ENCODE data around the gene SEC22C.

SEC22C gene

DNA sequence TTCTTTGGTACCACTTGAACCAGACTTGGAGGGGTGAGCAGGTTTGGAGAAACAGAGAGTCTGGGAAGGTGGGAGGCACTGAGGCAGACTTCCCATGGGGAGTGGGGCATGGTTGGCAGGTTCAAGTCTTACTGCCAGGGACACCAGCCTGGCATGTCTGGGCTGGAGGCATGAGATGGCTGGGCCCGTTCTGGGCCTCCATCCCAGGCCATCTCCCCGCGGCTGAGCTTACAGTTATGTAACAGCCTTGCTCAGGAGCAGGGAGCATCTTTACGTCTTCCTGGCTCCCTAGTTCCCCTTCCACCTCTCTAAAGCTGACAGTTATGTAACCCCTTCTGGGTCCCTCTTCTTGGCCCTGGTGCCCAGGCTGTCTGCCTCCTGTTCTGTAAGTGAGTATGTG, 66.9 kb downstream of the SEC22C start:
- Histone ChIP-seq H3K27me3 (replicated peaks; ENCODE audit: control insufficient read depth, insufficient read depth, low read length) (no peaks in the 10 kb centered on the region), H3K36me3 (ENCODE audit: control insufficient read depth, insufficient read depth, low read length) (no peaks in the 10 kb centered on the region), H3K4me3 (replicated peaks; ENCODE audit: low read depth, low read length) (no peak overlapping the region)
- no peak for TF ChIP-seq CTCF (IDR thresholded peaks at IDR 0.05; ENCODE audit: insufficient read depth, low read length, poor library complexity, severe bottlenecking)
- no peak for DNase-seq (ENCODE audit: extremely low read depth, insufficient read length)

- no peak for DNase-seq (ENCODE audit: extremely low read depth, insufficient read length)
- no peak for TF ChIP-seq CTCF (IDR thresholded peaks at IDR 0.05; ENCODE audit: insufficient read depth, low read length, poor library complexity, severe bottlenecking)
- Histone ChIP-seq H3K4me3 (replicated peaks; ENCODE audit: low read depth, low read length) (no peak overlapping the region), H3K36me3 (ENCODE audit: control insufficient read depth, insufficient read depth, low read length) (no peaks in the 10 kb centered on the region), H3K27me3 (replicated peaks; ENCODE audit: control insufficient read depth, insufficient read depth, low read length) (no peaks in the 10 kb centered on the region)
These were observed 68.2 kb downstream of the SEC22C start for GRCh38 chr3:42513521-42513920.

- Histone ChIP-seq H3K4me3 (replicated peaks; ENCODE audit: low read depth, low read length) (no peak overlapping the region), H3K36me3 (ENCODE audit: control insufficient read depth, insufficient read depth, low read length) (no peaks in the 10 kb centered on the region), H3K27me3 (replicated peaks; ENCODE audit: control insufficient read depth, insufficient read depth, low read length) (no peaks in the 10 kb centered on the region)
- no peak for DNase-seq (ENCODE audit: extremely low read depth, insufficient read length)
- TF ChIP-seq CTCF (IDR thresholded peaks at IDR 0.05; ENCODE audit: insufficient read depth, low read length, poor library complexity, severe bottlenecking) = no peak
These were observed 68.6 kb downstream of the SEC22C start for GRCh38 chr3:42513121-42513520.

DNA sequence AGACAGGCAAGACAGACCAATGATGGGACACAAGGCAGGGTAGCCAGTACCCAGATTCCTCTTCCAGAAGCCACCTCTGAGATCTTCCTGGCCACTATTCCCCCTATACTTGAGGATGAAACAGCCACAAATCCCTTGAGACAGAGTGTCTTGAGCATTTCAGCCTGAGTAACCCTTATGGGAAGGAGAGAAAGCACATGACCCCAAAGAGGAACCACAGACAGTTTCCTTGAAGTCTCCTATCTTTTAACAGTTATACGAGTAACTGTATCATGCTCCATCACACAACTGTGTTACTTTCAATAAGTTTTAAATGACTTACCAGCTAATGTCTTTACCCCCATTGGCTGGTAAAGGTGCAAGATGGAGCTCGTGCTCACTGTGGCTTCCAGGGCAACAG, 70.0 kb downstream of the SEC22C start:
- no peak for TF ChIP-seq CTCF (IDR thresholded peaks at IDR 0.05; ENCODE audit: insufficient read depth, low read length, poor library complexity, severe bottlenecking)
- Histone ChIP-seq H3K4me3 (replicated peaks; ENCODE audit: low read depth, low read length) (no peak overlapping the region), H3K36me3 (ENCODE audit: control insufficient read depth, insufficient read depth, low read length) (no peaks in the 10 kb centered on the region), H3K27me3 (replicated peaks; ENCODE audit: control insufficient read depth, insufficient read depth, low read length) (no peaks in the 10 kb centered on the region)
- no peak for DNase-seq (ENCODE audit: extremely low read depth, insufficient read length)

DNA sequence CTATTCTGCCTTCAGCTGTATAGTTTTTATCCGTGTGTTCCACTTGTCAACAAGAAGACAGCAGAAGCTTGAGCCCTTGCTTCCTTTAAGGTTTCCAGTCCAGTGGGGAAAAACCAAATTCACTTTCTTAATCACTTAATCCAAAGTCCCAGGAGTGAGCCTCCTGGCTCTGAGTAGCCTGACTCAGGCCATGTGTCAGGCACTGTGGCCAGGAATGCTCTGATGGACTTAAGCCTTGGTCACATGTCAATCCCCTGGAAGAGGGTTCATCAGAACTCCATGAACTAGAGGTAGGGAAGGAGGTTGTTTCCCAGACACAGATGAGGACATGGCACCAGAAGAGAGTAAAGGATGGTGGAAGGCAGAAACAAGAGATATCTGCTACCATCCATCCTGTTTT, 70.6 kb downstream of the SEC22C start:
- Histone ChIP-seq H3K4me3 (replicated peaks; ENCODE audit: low read depth, low read length) (no peak overlapping the region), H3K27me3 (replicated peaks; ENCODE audit: control insufficient read depth, insufficient read depth, low read length) (no peaks in the 10 kb centered on the region), H3K36me3 (ENCODE audit: control insufficient read depth, insufficient read depth, low read length) (no peaks in the 10 kb centered on the region)
- no peak for TF ChIP-seq CTCF (IDR thresholded peaks at IDR 0.05; ENCODE audit: insufficient read depth, low read length, poor library complexity, severe bottlenecking)
- no peak for DNase-seq (ENCODE audit: extremely low read depth, insufficient read length)

GRCh38 chr3:42510325-42510724, 71.4 kb downstream of the SEC22C start:
- no peak for TF ChIP-seq CTCF (IDR thresholded peaks at IDR 0.05; ENCODE audit: insufficient read depth, low read length, poor library complexity, severe bottlenecking)
- DNase-seq (ENCODE audit: extremely low read depth, insufficient read length) = no peak

More at GRCh38 chr3:42510325-42510724, 71.4 kb downstream of the SEC22C start:
- Histone ChIP-seq H3K27me3 (replicated peaks; ENCODE audit: control insufficient read depth, insufficient read depth, low read length) (no peaks in the 10 kb centered on the region), H3K36me3 (ENCODE audit: control insufficient read depth, insufficient read depth, low read length) (no peaks in the 10 kb centered on the region), H3K4me3 (replicated peaks; ENCODE audit: low read depth, low read length) (no peak overlapping the region)
